GM23338 (cell line): ENCODE data around the gene KCNK4. TPM values are rescaled to one million over a fixed set of nuclear protein-coding genes. Genes with fewer than 3 reads are reported as not detected.
"Not testable (repeated sequence)": the region's sequence is repeated elsewhere in the genome, so short reads cannot be mapped to it uniquely, and the experiment has no call there.

Experiments
- ATAC-seq: fragments of 200-7000 bp; cut with Tn5 transposase; 3 replicates; pipeline ENCODE4 v1.9.1; 2020
- DNase-seq: peaks from one replicate; pipeline ENCODE4 v3.0.0-alpha.2; 2015; ENCODE audit warnings: low spot score
- H2AFZ ChIP-seq: fragments of 200-600 bp; sonication (generic); 2 replicates; pipeline ENCODE4 v1.8.0; 2016; ENCODE audit warnings: antibody characterized with exemption, mild to moderate bottlenecking, moderate library complexity
- H3F3A ChIP-seq: fragments of 200-600 bp; sonication (generic); replicated peaks from 2 replicates; pipeline ENCODE4 v1.8.0; 2017; ENCODE audit warnings: antibody characterized with exemption, mixed run types, low read depth
- H3K27ac ChIP-seq: fragments of 200-600 bp; sonication (generic); 2 replicates; pipeline ENCODE4 v1.6.1; 2016; ENCODE audit warnings: low read depth
- H3K27me3 ChIP-seq: fragments of 200-600 bp; sonication (generic); 2 replicates; pipeline ENCODE4 v1.8.0; 2016; ENCODE audit warnings: mild to moderate bottlenecking, mixed run types, moderate library complexity; ENCODE audit not compliant: insufficient read depth
- H3K36me3 ChIP-seq: fragments of 200-600 bp; sonication (generic); 2 replicates; pipeline ENCODE4 v1.8.0; 2016; ENCODE audit warnings: mild to moderate bottlenecking; ENCODE audit not compliant: insufficient read depth
- H3K4me1 ChIP-seq: fragments of 200-600 bp; sonication (generic); 2 replicates; pipeline ENCODE4 v1.8.0; 2016; ENCODE audit warnings: mild to moderate bottlenecking, moderate library complexity; ENCODE audit not compliant: insufficient read depth
- H3K4me2 ChIP-seq: fragments of 200-600 bp; sonication (generic); 2 replicates; pipeline ENCODE4 v1.7.1; 2017; ENCODE audit warnings: mixed run types
- H3K4me3 ChIP-seq: fragments of 200-600 bp; sonication (generic); 2 replicates; pipeline ENCODE4 v1.6.1; 2016; ENCODE audit warnings: mixed run types
- H3K79me2 ChIP-seq: fragments of 200-600 bp; sonication (generic); replicated peaks from 2 replicates; pipeline ENCODE4 v1.8.0; 2017; ENCODE audit warnings: mild to moderate bottlenecking; ENCODE audit not compliant: insufficient read depth
- H3K9me2 ChIP-seq: fragments of 200-600 bp; sonication (generic); 2 replicates; pipeline ENCODE4 v1.8.0; 2017; ENCODE audit not compliant: insufficient read depth
- H4K20me1 ChIP-seq: fragments of 200-600 bp; sonication (generic); replicated peaks from 2 replicates; pipeline ENCODE4 v1.8.0; 2017; ENCODE audit warnings: mild to moderate bottlenecking; ENCODE audit not compliant: insufficient read depth
- H3K27ac Mint-ChIP-seq: 2 replicates; pipeline ENCODE4 v1.8.0; 2020; ENCODE audit warnings: inconsistent platforms, mild to moderate bottlenecking, moderate library complexity, mixed read lengths
- H3K27me3 Mint-ChIP-seq: 3 replicates; pipeline ENCODE4 v1.8.0; 2022; ENCODE audit warnings: low read depth, mild to moderate bottlenecking, moderate library complexity, mixed read lengths, inconsistent platforms; ENCODE audit not compliant: insufficient read depth, poor library complexity
- H3K36me3 Mint-ChIP-seq: 3 replicates; pipeline ENCODE4 v1.8.0; 2021; ENCODE audit warnings: low read depth, mild to moderate bottlenecking, inconsistent platforms, moderate library complexity, mixed read lengths
- H3K4me1 Mint-ChIP-seq: 3 replicates; pipeline ENCODE4 v1.8.0; 2020; ENCODE audit warnings: mild to moderate bottlenecking, inconsistent platforms, mixed read lengths
- H3K4me3 Mint-ChIP-seq: 3 replicates; pipeline ENCODE4 v1.8.0; 2021; ENCODE audit warnings: moderate library complexity, mild to moderate bottlenecking, inconsistent platforms, mixed read lengths
- H3K9me3 Mint-ChIP-seq: 3 replicates; pipeline ENCODE4 v1.8.0; 2020; ENCODE audit warnings: moderate library complexity, mild to moderate bottlenecking, inconsistent platforms, mixed read lengths
- CTCF ChIP-seq, 2 experiments: fragments of 200-600 bp in 1 of 2; sonication (generic) in 1 of 2; conservative IDR thresholded peaks; 2 replicates each; pipeline versions ENCODE4 v1.5.1 to v1.6.1; 2016 to 2017; ENCODE audit warnings: antibody characterized with exemption in 2 of 2, low read depth in 2 of 2, mild to moderate bottlenecking in 2 of 2, moderate library complexity in 1 of 2
- ETS1 ChIP-seq: IDR thresholded peaks from 2 replicates; pipeline ENCODE4 v1.6.1; 2016; ENCODE audit warnings: antibody characterized with exemption
- EZH2 ChIP-seq: fragments of 200-600 bp; sonication (generic); IDR thresholded peaks from one replicate; pipeline ENCODE4 v1.8.0; 2017; ENCODE audit warnings: antibody characterized with exemption, mild to moderate bottlenecking, low read depth; ENCODE audit not compliant: unreplicated experiment
- NANOG ChIP-seq: IDR thresholded peaks from 2 replicates; pipeline ENCODE4 v1.6.1; 2016; ENCODE audit warnings: antibody characterized with exemption, borderline replicate concordance
- REST ChIP-seq: IDR thresholded peaks from one replicate; pipeline ENCODE4 v1.6.1; 2018; ENCODE audit warnings: antibody characterized with exemption; ENCODE audit not compliant: unreplicated experiment
- STAT1 ChIP-seq: IDR thresholded peaks from one replicate; pipeline ENCODE4 v1.6.1; 2016; ENCODE audit warnings: antibody characterized with exemption; ENCODE audit not compliant: unreplicated experiment
- polyA plus RNA-seq: library from polyadenylated mRNA; unstranded; fragments of >200 nt; fragmentation: Nextera tagmentation; extraction: Ambion mirVana; gene quantifications from 2 replicates; pipeline ENCODE4 v1.2.1, GENCODE V29; 2016
- total RNA-seq: library from RNA; depleted of rRNA; stranded (reverse); fragments of >200 nt; shearing (Covaris generic); gene quantifications from 2 replicates; pipeline ENCODE4 v1.2.3, GENCODE V29; 2014

KCNK4 gene
- total and polyA plus RNA-seq, 2 experiments from 2014 or later, result 1.0 TPM; not detected in 1

DNA sequence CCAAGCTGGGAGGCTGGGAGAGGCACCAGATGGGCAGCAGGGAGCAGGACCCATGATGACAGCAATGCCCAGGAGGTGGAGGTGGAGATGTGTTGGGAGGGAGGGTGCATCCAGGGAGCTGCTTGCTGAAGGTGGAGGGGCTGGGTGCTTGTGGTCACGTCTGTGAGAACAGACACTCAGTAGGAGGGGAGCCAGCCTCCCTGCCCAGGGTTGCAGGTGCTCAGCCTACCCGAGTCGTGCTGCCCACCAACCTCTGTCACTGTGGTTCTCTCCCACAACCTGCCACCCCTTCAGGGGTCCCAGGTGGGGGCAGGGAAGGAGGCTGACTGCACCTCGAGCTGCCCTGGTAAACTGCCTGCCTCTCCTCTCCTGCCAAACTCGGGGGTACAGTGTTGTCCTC is 32.3 kb downstream of the KCNK4 start (continued):
- no peak for TF ChIP-seq REST
- no peak for TF ChIP-seq ETS1

DNA sequence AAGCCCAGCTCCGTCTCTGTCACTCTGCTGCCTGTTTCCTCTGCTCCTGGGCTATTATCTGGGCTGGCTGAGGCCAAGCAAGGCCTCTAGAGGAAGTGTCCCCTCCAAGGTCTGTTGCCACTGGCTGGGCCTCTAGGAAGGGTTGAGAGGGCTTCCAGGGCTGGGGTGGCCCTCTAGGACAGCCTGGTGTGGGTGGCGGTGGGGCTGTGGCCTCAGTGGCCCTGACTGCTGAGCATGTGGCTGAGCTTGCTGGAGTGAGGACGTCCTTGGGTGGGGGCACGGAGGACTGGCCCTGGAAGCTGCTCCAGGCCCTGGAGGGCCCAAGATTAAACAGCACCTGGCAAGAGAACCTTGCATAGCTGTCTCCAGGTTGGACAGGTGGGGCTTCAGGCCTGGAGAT is 32.9 kb downstream of the KCNK4 start:
- not testable (repeated sequence) for H3F3A ChIP-seq, H3K4me3 ChIP-seq, H3K9me2 ChIP-seq, H3K9me3 Mint-ChIP-seq, DNase-seq, H3K27ac ChIP-seq, H2AFZ ChIP-seq, H3K4me3 Mint-ChIP-seq, H3K4me1 ChIP-seq, H3K27me3 Mint-ChIP-seq, H3K4me2 ChIP-seq, H3K36me3 ChIP-seq, H3K79me2 ChIP-seq, H3K27ac Mint-ChIP-seq, ATAC-seq, H3K27me3 ChIP-seq, H4K20me1 ChIP-seq
- peaks cover 25% of the 10 kb centered on the region for H3K36me3 Mint-ChIP-seq
- peaks cover 17% of the 10 kb centered on the region for H3K4me1 Mint-ChIP-seq

- peak; percentile 35 for ATAC-seq
- Mint-ChIP-seq H3K27me3 (peaks cover 4% of the 10 kb centered on the region), H3K9me3 (no peaks in the 10 kb centered on the region), H3K27ac (peak overlapping the region; percentile 79; the same call in 1 of the 2 replicates), H3K36me3 (peaks cover 22% of the 10 kb centered on the region), H3K4me3 (no peak overlapping the region), H3K4me1 (peaks cover 13% of the 10 kb centered on the region)
- Histone ChIP-seq H3K4me2 (peak overlapping the region; percentile 55; the same call in 1 of the 2 replicates), H3K79me2 (no peaks in the 10 kb centered on the region; the same call in 1 of the 2 replicates), H3K36me3 (peaks cover 3% of the 10 kb centered on the region; the same call in 1 of the 2 replicates), H3F3A (0 out of 2 replicates have a peak, but pooled peaks cover 8% of the 10 kb centered on the region), H2AFZ (no peak overlapping the region; the same call in 1 of the 2 replicates), H3K4me1 (peaks cover 5% of the 10 kb centered on the region), H3K4me3 (peak overlapping the region; percentile 26; the same call in 1 of the 2 replicates), H3K27ac (peak overlapping the region; percentile 94), H3K27me3 (no peaks in the 10 kb centered on the region), H3K9me2 (no peaks in the 10 kb centered on the region), H4K20me1 (no peaks in the 10 kb centered on the region)
- DNase-seq, result no peak
- no peak for TF ChIP-seq NANOG
- TF ChIP-seq EZH2, result no peak
- TF ChIP-seq REST, result no peak
- no peak for TF ChIP-seq CTCF (conservative IDR thresholded peaks at IDR 0.05; ENCODE audit: low read depth in 2 of 2)
- no peak for TF ChIP-seq ETS1
- no peak for TF ChIP-seq STAT1
These were observed 33.8 kb downstream of the KCNK4 start for GRCh38 chr11:64324692-64325469.
